CD4-positive, alpha-beta T cell (primary cell): Measurements from ENCODE around the gene FGF9. TPM values are rescaled to one million over a fixed set of nuclear protein-coding genes. Genes with fewer than 3 reads are reported as not detected.

Experiments used
- ATAC-seq: fragments of 200-7000 bp; cut with Tn5 transposase; one replicate; pipeline ENCODE4 v1.10.0; 2022; ENCODE audit warnings: mild to moderate bottlenecking; ENCODE audit not compliant: poor library complexity
- CTCF ChIA-PET: fragments of 350-600 bp; sonication (Branson Sonifier 250); formaldehyde crosslinking; loops from one replicate; lab custom pipeline; 2021; ENCODE audit warnings: antibody characterized with exemption, inconsistent platforms; lab: Charles Lee
- POLR2A ChIA-PET: fragments of 350-600 bp; sonication (Branson Sonifier 250); formaldehyde crosslinking; loops from one replicate; lab custom pipeline; 2021; ENCODE audit warnings: antibody characterized with exemption, inconsistent platforms; lab: Charles Lee
- DNase-seq, 14 experiments: peaks; one replicate each; pipeline ENCODE4 v3.0.0-alpha.2; 2013 to 2020; ENCODE audit warnings: mixed read lengths in 2 of 14
- H3K27ac ChIP-seq, 2 donors: one replicate each; pipeline versions ENCODE4 v1.5.1 to v1.7.0; 2013; ENCODE audit warnings: low read length in 2 of 2, low read depth in 1 of 2, mild to moderate bottlenecking in 1 of 2
- H3K27me3 ChIP-seq, 2 experiments: 1 replicate in 1 of 2; 2 replicates in 1 of 2; pipeline versions ENCODE4 v1.6.1 to v1.7.0; 2013; ENCODE audit warnings: low read length in 2 of 2, control low read depth in 1 of 2, mild to moderate bottlenecking in 1 of 2, moderate library complexity in 1 of 2; ENCODE audit not compliant: insufficient read depth in 2 of 2, control insufficient read depth in 1 of 2
- H3K36me3 ChIP-seq: one replicate; pipeline ENCODE4 v1.6.1; 2013; ENCODE audit warnings: low read length, control low read depth; ENCODE audit not compliant: insufficient read depth
- H3K4me1 ChIP-seq: one replicate; pipeline ENCODE4 v1.6.1; 2013; ENCODE audit warnings: low read length, control low read depth; ENCODE audit not compliant: insufficient read depth
- H3K4me3 ChIP-seq: one replicate; pipeline ENCODE4 v1.5.1; 2013; ENCODE audit warnings: mild to moderate bottlenecking, low read length, moderate library complexity
- H3K9me3 ChIP-seq, 2 experiments: 1 replicate in 1 of 2; 2 replicates in 1 of 2; pipeline versions ENCODE4 v1.6.1 to v1.7.0; 2013; ENCODE audit warnings: low read length in 2 of 2, mild to moderate bottlenecking in 2 of 2, control low read depth in 1 of 2, moderate library complexity in 1 of 2; ENCODE audit not compliant: control insufficient read depth in 1 of 2, insufficient read depth in 1 of 2
- H3K27ac Mint-ChIP-seq: one replicate; pipeline ENCODE4 v1.8.0; 2020; ENCODE audit warnings: mixed read lengths
- H3K27me3 Mint-ChIP-seq: one replicate; pipeline ENCODE4 v1.8.0; 2021; ENCODE audit warnings: mixed read lengths
- H3K36me3 Mint-ChIP-seq: one replicate; pipeline ENCODE4 v1.8.0; 2021; ENCODE audit warnings: low read depth, mixed read lengths
- H3K4me1 Mint-ChIP-seq: one replicate; pipeline ENCODE4 v1.8.0; 2021; ENCODE audit warnings: low read depth, mixed read lengths
- H3K4me3 Mint-ChIP-seq: one replicate; pipeline ENCODE4 v1.8.0; 2020; ENCODE audit warnings: mild to moderate bottlenecking, mixed read lengths
- H3K9me3 Mint-ChIP-seq: one replicate; pipeline ENCODE4 v1.8.0; 2020; ENCODE audit warnings: mixed read lengths
- intact Hi-C, 2 experiments: fragments of 100-400 bp; cut with DNase I in 1 of 2; cut with micrococcal nuclease in 1 of 2; formaldehyde crosslinking; loops; one replicate each; pipeline versions ENCODE4 v1.15.1 to v1.9.0; 2023 to 2025; cut with DNase I, micrococcal nuclease
- total RNA-seq, 174 experiments: library from RNA in 2 of 174; stranded (reverse) in 2 of 174; gene quantifications; one replicate each; pipeline ENCODE4 v1.2.3 and lab custom pipeline; 2021 to 2026
- TF ChIP-seq, protein P1 (sequence below): fragments of 200-600 bp; IDR thresholded peaks from one replicate; pipeline ENCODE4 v1.8.0; 2022; ENCODE audit warnings: antibody characterized with exemption, mild to moderate bottlenecking

The FGF9 gene
- total RNA-seq, 2 experiments from 2014 or later, result 2.2 to 3.4 TPM

DNA sequence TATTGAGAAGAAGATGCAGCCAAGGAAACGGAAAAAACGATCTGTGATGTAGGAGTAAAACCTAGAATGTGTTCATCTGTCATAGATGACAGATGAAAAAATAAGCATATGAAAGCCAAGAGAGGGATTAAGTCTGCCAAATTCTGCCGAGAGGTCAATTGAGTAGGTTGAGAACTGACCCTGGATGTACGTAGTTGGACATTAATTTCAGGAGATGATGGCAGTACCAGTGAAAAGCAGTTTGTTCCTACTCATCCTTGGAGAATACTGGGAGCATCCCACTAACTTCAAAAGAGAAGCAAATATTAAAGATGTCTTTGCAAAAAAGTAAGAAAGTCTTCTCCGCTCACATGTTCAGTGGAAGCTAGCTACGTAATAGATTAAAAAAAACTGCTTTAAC lies 11.8 kb upstream of the FGF9 start:
- H3K27me3 Mint-ChIP-seq, result peaks cover 48% of the 10 kb centered on the region
- ATAC-seq, result no peak
- CTCF ChIA-PET, result interaction anchor here (1.2 kb wide), 1 partner anchor 21 kb away, joined by 3 read pairs; no protein-coding TSS in a partner anchor
- H3K4me3 Mint-ChIP-seq, result no peak overlapping the region
- H3K27me3 ChIP-seq, result peaks cover 8 to 9% of the 10 kb centered on the region in 2 experiments
- intact Hi-C loops, result no loop called here
- TF ChIP-seq, protein P1, sequence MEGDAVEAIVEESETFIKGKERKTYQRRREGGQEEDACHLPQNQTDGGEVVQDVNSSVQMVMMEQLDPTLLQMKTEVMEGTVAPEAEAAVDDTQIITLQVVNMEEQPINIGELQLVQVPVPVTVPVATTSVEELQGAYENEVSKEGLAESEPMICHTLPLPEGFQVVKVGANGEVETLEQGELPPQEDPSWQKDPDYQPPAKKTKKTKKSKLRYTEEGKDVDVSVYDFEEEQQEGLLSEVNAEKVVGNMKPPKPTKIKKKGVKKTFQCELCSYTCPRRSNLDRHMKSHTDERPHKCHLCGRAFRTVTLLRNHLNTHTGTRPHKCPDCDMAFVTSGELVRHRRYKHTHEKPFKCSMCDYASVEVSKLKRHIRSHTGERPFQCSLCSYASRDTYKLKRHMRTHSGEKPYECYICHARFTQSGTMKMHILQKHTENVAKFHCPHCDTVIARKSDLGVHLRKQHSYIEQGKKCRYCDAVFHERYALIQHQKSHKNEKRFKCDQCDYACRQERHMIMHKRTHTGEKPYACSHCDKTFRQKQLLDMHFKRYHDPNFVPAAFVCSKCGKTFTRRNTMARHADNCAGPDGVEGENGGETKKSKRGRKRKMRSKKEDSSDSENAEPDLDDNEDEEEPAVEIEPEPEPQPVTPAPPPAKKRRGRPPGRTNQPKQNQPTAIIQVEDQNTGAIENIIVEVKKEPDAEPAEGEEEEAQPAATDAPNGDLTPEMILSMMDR, result no peak
- no peaks in the 10 kb centered on the region for H3K36me3 ChIP-seq
- no peaks in the 10 kb centered on the region for H3K4me1 ChIP-seq
- H3K36me3 Mint-ChIP-seq, result no peaks in the 10 kb centered on the region
- H3K27ac ChIP-seq, result no peak overlapping the region
- no peak overlapping the region for H3K4me3 ChIP-seq
- POLR2A ChIA-PET, result no interaction called here
- H3K9me3 Mint-ChIP-seq, result no peaks in the 10 kb centered on the region
- no peak overlapping the region for H3K27ac Mint-ChIP-seq
- H3K4me1 Mint-ChIP-seq, result no peaks in the 10 kb centered on the region
- no peak for DNase-seq
- H3K9me3 ChIP-seq, result peaks cover 6 to 10% of the 10 kb centered on the region in 2 experiments

DNA sequence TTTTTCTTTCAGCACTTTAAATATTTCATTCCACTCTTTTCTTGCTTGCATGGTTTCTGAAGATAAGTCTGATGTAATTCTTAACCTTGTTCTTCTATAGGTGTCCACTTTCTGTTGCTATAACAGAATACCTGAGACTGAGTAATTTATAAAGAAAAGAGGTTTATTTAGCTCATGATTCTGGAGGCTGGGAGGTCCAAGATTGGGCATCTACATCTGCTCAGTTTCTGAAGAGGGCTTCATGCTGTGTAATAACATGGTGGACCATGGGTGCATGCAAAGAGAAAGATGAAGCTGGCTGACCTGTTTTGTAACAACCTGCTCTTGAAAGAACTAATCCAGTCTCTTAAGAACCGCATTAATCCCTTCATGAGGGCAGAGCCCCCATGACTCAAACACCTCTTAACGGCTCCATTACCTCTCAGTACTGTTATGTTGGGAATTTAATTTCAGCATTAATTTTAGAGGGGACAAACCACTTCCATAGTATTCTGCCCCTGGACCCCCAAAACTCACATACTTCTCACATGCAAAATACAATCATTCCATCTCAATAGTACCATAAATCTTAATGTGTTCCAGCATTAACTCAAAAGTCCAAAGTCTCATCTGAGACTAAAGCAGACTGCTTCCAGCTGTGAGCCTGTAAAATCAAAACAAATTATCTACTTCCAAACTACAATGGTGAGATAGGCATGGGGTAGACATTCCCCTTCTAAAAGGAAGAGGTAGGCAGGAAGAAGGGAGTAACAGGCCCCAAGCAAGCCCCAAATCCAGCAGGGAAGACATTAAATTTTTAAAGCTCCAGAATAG lies 9.6 kb upstream of the FGF9 start:
- Histone ChIP-seq H3K9me3 (peaks cover 6 to 10% of the 10 kb centered on the region in 2 experiments), H3K4me1 (no peaks in the 10 kb centered on the region), H3K27ac (no peak overlapping the region), H3K27me3 (peaks cover 8 to 9% of the 10 kb centered on the region in 2 experiments), H3K4me3 (no peak overlapping the region), H3K36me3 (no peaks in the 10 kb centered on the region)
- H3K4me3 Mint-ChIP-seq, result no peak overlapping the region
- ChIA-PET POLR2A (no interaction called here), CTCF (interaction anchor here (0.6 kb wide), 1 partner anchor 1464 kb away, joined by 4 read pairs; no protein-coding TSS in a partner anchor)
- TF ChIP-seq, protein P1, result no peak
- DNase-seq (no peak), ATAC-seq (no peak)
- H3K27me3 Mint-ChIP-seq, result peaks cover 36% of the 10 kb centered on the region
- H3K9me3 Mint-ChIP-seq, result no peaks in the 10 kb centered on the region
- H3K36me3 Mint-ChIP-seq, result no peaks in the 10 kb centered on the region
- H3K27ac Mint-ChIP-seq, result no peak overlapping the region
- intact Hi-C loops, result no loop called here
- H3K4me1 Mint-ChIP-seq, result no peaks in the 10 kb centered on the region

DNA sequence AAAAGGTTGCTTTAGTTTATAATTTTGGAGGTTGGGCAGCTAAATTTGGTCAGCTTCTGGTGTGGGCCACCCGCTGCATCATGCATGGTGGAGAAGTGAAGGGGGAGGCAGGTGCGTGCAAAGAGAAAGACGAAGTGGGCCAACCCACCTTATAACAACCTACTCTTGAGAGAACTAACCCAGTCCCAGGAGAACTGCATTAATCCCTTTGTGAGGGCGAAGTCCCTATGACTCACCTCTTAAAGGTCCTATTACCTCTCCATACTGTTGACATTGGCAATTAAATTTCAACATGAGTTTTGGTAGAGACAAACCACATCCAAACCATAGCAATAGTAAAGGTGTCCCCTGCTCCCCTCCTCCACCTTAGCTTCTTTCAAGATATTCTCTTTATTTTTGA lies 7.7 kb upstream of the FGF9 start:
- intact Hi-C loops, result no loop called here
- Histone ChIP-seq H3K4me3 (no peak overlapping the region), H3K27me3 (peaks cover 3 to 12% of the 10 kb centered on the region in 2 experiments), H3K9me3 (peaks cover 6 to 10% of the 10 kb centered on the region in 2 experiments), H3K4me1 (no peaks in the 10 kb centered on the region), H3K27ac (no peak overlapping the region), H3K36me3 (no peaks in the 10 kb centered on the region)
- Mint-ChIP-seq H3K4me3 (no peak overlapping the region), H3K27me3 (peaks cover 34% of the 10 kb centered on the region), H3K36me3 (no peaks in the 10 kb centered on the region), H3K27ac (no peak overlapping the region), H3K9me3 (no peaks in the 10 kb centered on the region), H3K4me1 (peaks cover under 1% of the 10 kb centered on the region)
- ChIA-PET POLR2A (no interaction called here), CTCF (no interaction called here)
- DNase-seq (no peak), ATAC-seq (no peak)
- TF ChIP-seq, protein P1, result no peak
